ENCODE results near the gene MIB1.

The MIB1 gene

GRCh38 chr18:21904856-21905255 is 164.3 kb downstream of the MIB1 start:
- no peak for TF ChIP-seq CTCF (IDR thresholded peaks at IDR 0.05; ENCODE audit: insufficient read depth, low read length, poor library complexity, severe bottlenecking)
- Histone ChIP-seq H3K36me3 (ENCODE audit: control insufficient read depth, insufficient read depth, low read length) (no peaks in the 10 kb centered on the region), H3K4me3 (replicated peaks; ENCODE audit: low read depth, low read length) (no peak overlapping the region), H3K27me3 (replicated peaks; ENCODE audit: control insufficient read depth, insufficient read depth, low read length) (peaks cover 1% of the 10 kb centered on the region; the same call in 1 of the 2 replicates)
- DNase-seq (ENCODE audit: extremely low read depth, insufficient read length), result no peak

- H3K4me3 ChIP-seq (replicated peaks; ENCODE audit: low read depth, low read length), result no peak overlapping the region
- H3K27me3 ChIP-seq (replicated peaks; ENCODE audit: control insufficient read depth, insufficient read depth, low read length), result no peaks in the 10 kb centered on the region
- no peak for TF ChIP-seq CTCF (IDR thresholded peaks at IDR 0.05; ENCODE audit: insufficient read depth, low read length, poor library complexity, severe bottlenecking)
- H3K36me3 ChIP-seq (ENCODE audit: control insufficient read depth, insufficient read depth, low read length), result no peaks in the 10 kb centered on the region
- no peak for DNase-seq (ENCODE audit: extremely low read depth, insufficient read length)
Measured at GRCh38 chr18:21907451-21907850, 166.9 kb downstream of the MIB1 start.

GRCh38 chr18:21908711-21909110 is 168.1 kb downstream of the MIB1 start:
- H3K36me3 ChIP-seq (ENCODE audit: control insufficient read depth, insufficient read depth, low read length), result no peaks in the 10 kb centered on the region
- no peak for TF ChIP-seq CTCF (IDR thresholded peaks at IDR 0.05; ENCODE audit: insufficient read depth, low read length, poor library complexity, severe bottlenecking)
- H3K27me3 ChIP-seq (replicated peaks; ENCODE audit: control insufficient read depth, insufficient read depth, low read length), result no peaks in the 10 kb centered on the region
- no peak overlapping the region for H3K4me3 ChIP-seq (replicated peaks; ENCODE audit: low read depth, low read length)
- DNase-seq (ENCODE audit: extremely low read depth, insufficient read length), result no peak

GRCh38 chr18:21910906-21911305 is 170.3 kb downstream of the MIB1 start:
- H3K36me3 ChIP-seq (ENCODE audit: control insufficient read depth, insufficient read depth, low read length), result no peaks in the 10 kb centered on the region
- DNase-seq (ENCODE audit: extremely low read depth, insufficient read length), result no peak
- H3K27me3 ChIP-seq (replicated peaks; ENCODE audit: control insufficient read depth, insufficient read depth, low read length), result no peaks in the 10 kb centered on the region
- no peak overlapping the region for H3K4me3 ChIP-seq (replicated peaks; ENCODE audit: low read depth, low read length)
- TF ChIP-seq CTCF (IDR thresholded peaks at IDR 0.05; ENCODE audit: insufficient read depth, low read length, poor library complexity, severe bottlenecking), result no peak

- DNase-seq (ENCODE audit: extremely low read depth, insufficient read length), result no peak
- Histone ChIP-seq H3K4me3 (replicated peaks; ENCODE audit: low read depth, low read length) (no peak overlapping the region), H3K36me3 (ENCODE audit: control insufficient read depth, insufficient read depth, low read length) (no peaks in the 10 kb centered on the region), H3K27me3 (replicated peaks; ENCODE audit: control insufficient read depth, insufficient read depth, low read length) (no peaks in the 10 kb centered on the region)
- TF ChIP-seq CTCF (IDR thresholded peaks at IDR 0.05; ENCODE audit: insufficient read depth, low read length, poor library complexity, severe bottlenecking), result no peak
Measured at GRCh38 chr18:21911551-21911950, 171.0 kb downstream of the MIB1 start.

All from GM06990 (cell line).